Gastrocnemius medialis (tissue), 4 donors: Measurements from ENCODE around the gene BRCA2.

Experiments
- CTCF ChIP-seq, 5 experiments: fragments of 450-650 bp in 3 of 5; fragments of 200-600 bp in 2 of 5; sonication (generic) in 2 of 5; IDR thresholded peaks in 4 of 5; conservative IDR thresholded peaks in 1 of 5; 1 replicate in 4 of 5; 2 replicates in 1 of 5; pipeline ENCODE4 v1.5.1; 2016 to 2019; ENCODE audit warnings: antibody characterized with exemption in 5 of 5, mild to moderate bottlenecking in 3 of 5, moderate library complexity in 3 of 5
- POLR2A ChIP-seq, 2 donors: fragments of 450-650 bp; IDR thresholded peaks; one replicate each; pipeline ENCODE4 v1.6.1; 2017; ENCODE audit warnings: antibody characterized with exemption in 2 of 2, mild to moderate bottlenecking in 2 of 2, moderate library complexity in 2 of 2

- TF ChIP-seq CTCF (IDR thresholded peaks at IDR 0.05 in 4 of 5, conservative IDR thresholded peaks at IDR 0.05 in 1 of 5) (no peak), POLR2A (IDR thresholded peaks at IDR 0.05) (peak; percentile 14 to 32)
These were observed 111.9 kb downstream of the BRCA2 start for GRCh38 chr13:32426990-32427851.
